ENCODE measurements around the gene L3MBTL4.

The L3MBTL4 gene

GRCh38 chr18:6327485-6327884 is 87.2 kb downstream of the L3MBTL4 start:
- Histone ChIP-seq H3K36me3 (ENCODE audit: insufficient read depth, low read length) (no peaks in the 10 kb centered on the region), H3K27me3 (ENCODE audit: control insufficient read depth in 1 of 2, insufficient read depth in 2 of 2, low read length in 2 of 2) (no peaks in the 10 kb centered on the region), H3K4me3 (ENCODE audit: low read depth in 1 of 2, low read length in 2 of 2) (no peak overlapping the region), H3K27ac (ENCODE audit: low read depth, low read length) (no peak overlapping the region), H3K9me3 (ENCODE audit: low read length) (peaks cover 7% of the 10 kb centered on the region), H3K4me1 (ENCODE audit: insufficient read depth, low read length) (no peaks in the 10 kb centered on the region), H3K9ac (ENCODE audit: low read length) (no peak overlapping the region)

- Histone ChIP-seq H3K27me3 (ENCODE audit: control insufficient read depth in 1 of 2, insufficient read depth in 2 of 2, low read length in 2 of 2) (no peaks in the 10 kb centered on the region), H3K27ac (ENCODE audit: low read depth, low read length) (no peak overlapping the region), H3K9ac (ENCODE audit: low read length) (no peak overlapping the region), H3K4me3 (ENCODE audit: low read depth in 1 of 2, low read length in 2 of 2) (no peak overlapping the region), H3K9me3 (ENCODE audit: low read length) (peaks cover 7% of the 10 kb centered on the region), H3K4me1 (ENCODE audit: insufficient read depth, low read length) (no peaks in the 10 kb centered on the region), H3K36me3 (ENCODE audit: insufficient read depth, low read length) (no peaks in the 10 kb centered on the region)
These were observed 88.1 kb downstream of the L3MBTL4 start for GRCh38 chr18:6326566-6326965.

DNA sequence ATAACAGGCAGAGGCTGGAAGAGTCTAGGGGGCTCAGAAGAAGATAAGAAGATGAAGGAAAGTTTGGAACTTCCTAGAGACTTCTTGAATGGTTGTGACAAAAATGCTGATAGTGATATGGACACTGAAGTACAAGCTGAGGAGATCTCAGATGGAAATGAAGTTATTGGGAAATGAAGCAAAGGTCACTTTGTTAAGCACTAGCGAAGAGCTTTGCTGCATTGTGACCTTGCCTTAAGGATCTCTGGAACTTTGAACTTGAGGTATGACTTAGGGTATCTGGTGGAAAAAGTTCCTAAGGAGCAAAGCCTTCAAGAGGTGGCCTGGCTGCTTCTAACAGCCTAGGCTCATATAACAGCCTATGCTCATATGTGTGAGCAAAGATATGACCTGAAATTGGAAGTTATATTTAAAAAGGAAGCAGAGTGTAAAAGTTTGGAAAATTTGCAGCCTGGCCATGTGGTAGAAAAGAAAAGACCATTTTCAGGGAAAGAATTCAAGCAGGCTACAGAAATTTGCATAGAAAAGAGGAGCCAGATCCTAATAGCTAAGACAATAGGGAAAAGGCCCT is 91.3 kb downstream of the L3MBTL4 start:
- Histone ChIP-seq H3K9ac (ENCODE audit: low read length) (no peak overlapping the region), H3K4me1 (ENCODE audit: insufficient read depth, low read length) (no peaks in the 10 kb centered on the region), H3K27ac (ENCODE audit: low read depth, low read length) (no peak overlapping the region), H3K36me3 (ENCODE audit: insufficient read depth, low read length) (no peaks in the 10 kb centered on the region), H3K4me3 (ENCODE audit: low read depth in 1 of 2, low read length in 2 of 2) (no peak overlapping the region), H3K9me3 (ENCODE audit: low read length) (peaks cover 7% of the 10 kb centered on the region), H3K27me3 (ENCODE audit: control insufficient read depth in 1 of 2, insufficient read depth in 2 of 2, low read length in 2 of 2) (no peaks in the 10 kb centered on the region)

- no peaks in the 10 kb centered on the region for H3K4me1 ChIP-seq (ENCODE audit: insufficient read depth, low read length)
- no peaks in the 10 kb centered on the region for H3K27me3 ChIP-seq (ENCODE audit: control insufficient read depth in 1 of 2, insufficient read depth in 2 of 2, low read length in 2 of 2)
- no peak overlapping the region for H3K27ac ChIP-seq (ENCODE audit: low read depth, low read length)
- H3K4me3 ChIP-seq (ENCODE audit: low read depth in 1 of 2, low read length in 2 of 2), result no peak overlapping the region
- H3K9me3 ChIP-seq (ENCODE audit: low read length), result no peaks in the 10 kb centered on the region
- H3K36me3 ChIP-seq (ENCODE audit: insufficient read depth, low read length), result no peaks in the 10 kb centered on the region
- H3K9ac ChIP-seq (ENCODE audit: low read length), result no peak overlapping the region
These were observed 99.0 kb downstream of the L3MBTL4 start for GRCh38 chr18:6315517-6316331.

- no peak overlapping the region for H3K4me3 ChIP-seq (ENCODE audit: low read depth in 1 of 2, low read length in 2 of 2)
These were observed 101.3 kb downstream of the L3MBTL4 start for GRCh38 chr18:6313415-6313814.

DNA sequence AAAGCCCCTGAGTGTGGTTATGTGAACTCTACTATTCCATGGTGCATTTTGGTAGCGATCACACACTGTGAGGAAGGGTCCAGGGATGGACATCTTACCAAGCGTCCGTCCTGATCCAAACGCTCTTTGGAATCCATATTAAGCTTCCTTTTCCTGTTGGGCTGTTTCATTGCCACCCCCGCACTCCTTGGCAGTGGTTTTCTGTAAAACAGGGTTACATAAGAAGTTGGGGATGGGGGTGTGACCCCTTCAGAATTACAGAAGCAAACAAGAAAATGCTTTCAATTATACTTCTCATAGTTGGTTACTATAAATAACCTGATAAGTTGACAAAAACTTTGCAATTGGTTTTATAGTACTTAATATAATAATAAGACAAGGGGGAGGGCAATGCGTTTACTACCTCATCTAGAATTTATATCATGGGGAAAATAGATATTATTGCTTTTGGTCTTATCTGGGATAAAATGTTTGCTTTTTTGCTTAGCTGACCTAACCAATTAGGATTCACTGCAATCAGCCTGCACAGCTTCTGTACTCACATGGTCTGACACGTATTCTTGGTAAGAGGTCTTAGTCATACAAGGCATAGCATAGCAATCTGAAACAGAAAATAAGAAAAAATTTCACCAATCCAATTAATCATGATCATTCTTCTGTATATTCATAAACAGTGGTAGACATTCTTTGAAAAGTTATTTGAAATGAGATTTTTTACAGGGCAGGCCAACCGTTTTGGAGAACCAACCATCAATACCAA is 103.1 kb downstream of the L3MBTL4 start:
- Histone ChIP-seq H3K4me3 (ENCODE audit: low read depth in 1 of 2, low read length in 2 of 2) (no peak overlapping the region), H3K9me3 (ENCODE audit: low read length) (no peaks in the 10 kb centered on the region), H3K9ac (ENCODE audit: low read length) (no peak overlapping the region), H3K27ac (ENCODE audit: low read depth, low read length) (no peak overlapping the region), H3K36me3 (ENCODE audit: insufficient read depth, low read length) (no peaks in the 10 kb centered on the region), H3K27me3 (ENCODE audit: control insufficient read depth in 1 of 2, insufficient read depth in 2 of 2, low read length in 2 of 2) (no peaks in the 10 kb centered on the region), H3K4me1 (ENCODE audit: insufficient read depth, low read length) (no peaks in the 10 kb centered on the region)

More at GRCh38 chr18:6313415-6313814, 101.3 kb downstream of the L3MBTL4 start:
- Histone ChIP-seq H3K36me3 (ENCODE audit: insufficient read depth, low read length) (no peaks in the 10 kb centered on the region), H3K27me3 (ENCODE audit: control insufficient read depth in 1 of 2, insufficient read depth in 2 of 2, low read length in 2 of 2) (no peaks in the 10 kb centered on the region), H3K4me1 (ENCODE audit: insufficient read depth, low read length) (no peaks in the 10 kb centered on the region), H3K9me3 (ENCODE audit: low read length) (no peaks in the 10 kb centered on the region), H3K9ac (ENCODE audit: low read length) (no peak overlapping the region), H3K27ac (ENCODE audit: low read depth, low read length) (no peak overlapping the region)

GRCh38 chr18:6310714-6311113 is 104.0 kb downstream of the L3MBTL4 start:
- Histone ChIP-seq H3K36me3 (ENCODE audit: insufficient read depth, low read length) (no peaks in the 10 kb centered on the region), H3K9ac (ENCODE audit: low read length) (no peak overlapping the region), H3K27me3 (ENCODE audit: control insufficient read depth in 1 of 2, insufficient read depth in 2 of 2, low read length in 2 of 2) (no peaks in the 10 kb centered on the region), H3K9me3 (ENCODE audit: low read length) (no peaks in the 10 kb centered on the region), H3K27ac (ENCODE audit: low read depth, low read length) (no peak overlapping the region), H3K4me3 (ENCODE audit: low read depth in 1 of 2, low read length in 2 of 2) (no peak overlapping the region), H3K4me1 (ENCODE audit: insufficient read depth, low read length) (no peaks in the 10 kb centered on the region)

DNA sequence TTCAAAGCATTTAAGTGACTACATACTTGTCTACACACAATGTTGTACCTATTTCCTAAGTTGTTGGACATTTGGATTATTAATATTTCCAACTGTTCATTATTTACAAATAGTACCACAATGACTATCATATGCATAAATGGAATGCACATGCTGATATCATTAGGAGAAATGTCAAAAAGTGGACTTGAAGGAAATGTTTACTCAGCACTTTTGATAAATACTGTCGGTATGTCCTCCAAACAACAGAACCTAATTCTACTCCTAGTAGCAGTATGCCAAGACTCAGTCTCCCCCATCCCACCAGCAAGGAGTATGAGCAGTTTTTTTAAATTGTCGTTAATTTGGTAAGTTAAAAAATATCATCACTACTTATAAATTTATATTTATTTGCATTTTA is 116.8 kb downstream of the L3MBTL4 start:
- H3K27me3 ChIP-seq (ENCODE audit: control insufficient read depth in 1 of 2, insufficient read depth in 2 of 2, low read length in 2 of 2), result no peaks in the 10 kb centered on the region
- no peak overlapping the region for H3K9ac ChIP-seq (ENCODE audit: low read length)
- no peaks in the 10 kb centered on the region for H3K9me3 ChIP-seq (ENCODE audit: low read length)
- H3K4me1 ChIP-seq (ENCODE audit: insufficient read depth, low read length), result no peaks in the 10 kb centered on the region
- no peaks in the 10 kb centered on the region for H3K36me3 ChIP-seq (ENCODE audit: insufficient read depth, low read length)
- H3K27ac ChIP-seq (ENCODE audit: low read depth, low read length), result no peak overlapping the region
- H3K4me3 ChIP-seq (ENCODE audit: low read depth in 1 of 2, low read length in 2 of 2), result no peak overlapping the region

DNA sequence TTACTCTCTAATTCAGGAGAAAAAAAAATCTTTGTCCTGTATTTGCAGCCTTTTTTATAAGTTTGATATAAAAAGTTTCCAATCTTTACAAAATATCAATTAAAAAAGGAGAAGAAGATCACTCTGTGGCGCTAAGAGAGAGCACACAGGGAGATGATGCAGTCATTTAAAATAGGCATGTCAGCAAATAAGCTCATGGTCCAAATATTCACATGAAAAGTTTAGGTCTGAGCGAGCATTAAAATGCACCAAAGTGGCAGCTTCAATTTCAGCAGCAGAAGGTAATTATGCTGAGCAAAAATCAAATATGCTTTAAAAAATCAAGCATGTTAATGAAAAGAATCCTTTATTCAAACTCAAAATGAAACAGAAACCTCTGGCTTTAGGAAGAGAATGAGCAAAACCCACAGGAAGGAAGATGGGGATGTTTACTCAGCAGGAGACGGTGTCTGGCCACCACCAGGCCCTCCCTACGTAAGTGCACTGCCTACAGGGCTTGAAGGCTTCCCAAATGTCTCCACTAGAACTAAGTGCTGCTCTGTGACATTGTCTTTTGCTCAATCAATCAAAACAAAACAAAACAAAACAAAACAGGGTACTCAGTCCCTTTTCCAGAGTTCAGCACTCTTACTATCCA is 120.4 kb downstream of the L3MBTL4 start:
- H3K9me3 ChIP-seq (ENCODE audit: low read length), result no peaks in the 10 kb centered on the region
- H3K4me1 ChIP-seq (ENCODE audit: insufficient read depth, low read length), result no peaks in the 10 kb centered on the region
- H3K27me3 ChIP-seq (ENCODE audit: control insufficient read depth in 1 of 2, insufficient read depth in 2 of 2, low read length in 2 of 2), result no peaks in the 10 kb centered on the region
- H3K36me3 ChIP-seq (ENCODE audit: insufficient read depth, low read length), result no peaks in the 10 kb centered on the region
- no peak overlapping the region for H3K4me3 ChIP-seq (ENCODE audit: low read depth in 1 of 2, low read length in 2 of 2)
- no peak overlapping the region for H3K27ac ChIP-seq (ENCODE audit: low read depth, low read length)
- no peak overlapping the region for H3K9ac ChIP-seq (ENCODE audit: low read length)

GRCh38 chr18:6289843-6290242 is 124.9 kb downstream of the L3MBTL4 start:
- H3K9ac ChIP-seq (ENCODE audit: low read length), result no peak overlapping the region
- no peak overlapping the region for H3K27ac ChIP-seq (ENCODE audit: low read depth, low read length)
- no peaks in the 10 kb centered on the region for H3K27me3 ChIP-seq (ENCODE audit: control insufficient read depth in 1 of 2, insufficient read depth in 2 of 2, low read length in 2 of 2)
- no peaks in the 10 kb centered on the region for H3K9me3 ChIP-seq (ENCODE audit: low read length)
- no peaks in the 10 kb centered on the region for H3K36me3 ChIP-seq (ENCODE audit: insufficient read depth, low read length)
- H3K4me3 ChIP-seq (ENCODE audit: low read depth in 1 of 2, low read length in 2 of 2), result no peak overlapping the region
- H3K4me1 ChIP-seq (ENCODE audit: insufficient read depth, low read length), result no peaks in the 10 kb centered on the region

- H3K4me3 ChIP-seq (ENCODE audit: low read depth in 1 of 2, low read length in 2 of 2), result no peak overlapping the region
- H3K36me3 ChIP-seq (ENCODE audit: insufficient read depth, low read length), result no peaks in the 10 kb centered on the region
- no peaks in the 10 kb centered on the region for H3K27me3 ChIP-seq (ENCODE audit: control insufficient read depth in 1 of 2, insufficient read depth in 2 of 2, low read length in 2 of 2)
- H3K27ac ChIP-seq (ENCODE audit: low read depth, low read length), result no peak overlapping the region
- H3K9me3 ChIP-seq (ENCODE audit: low read length), result no peaks in the 10 kb centered on the region
- H3K9ac ChIP-seq (ENCODE audit: low read length), result no peak overlapping the region
- H3K4me1 ChIP-seq (ENCODE audit: insufficient read depth, low read length), result no peaks in the 10 kb centered on the region
These were observed 128.1 kb downstream of the L3MBTL4 start for GRCh38 chr18:6286585-6286984.
